GM06990 (cell line): ENCODE data around the gene AP1AR.

Experiments used
- DNase-seq: peaks from one replicate; pipeline ENCODE4 v3.0.0-alpha.2; 2011; ENCODE audit not compliant: insufficient read length; ENCODE audit errors: extremely low read depth
- H3K27me3 ChIP-seq: replicated peaks from 2 replicates; pipeline ENCODE4 v1.6.0; 2011; ENCODE audit warnings: low read length; ENCODE audit not compliant: control insufficient read depth, insufficient read depth
- H3K36me3 ChIP-seq: 2 replicates; pipeline ENCODE4 v1.5.1; 2011; ENCODE audit warnings: low read length; ENCODE audit not compliant: control insufficient read depth, insufficient read depth
- H3K4me3 ChIP-seq: replicated peaks from 2 replicates; pipeline ENCODE4 v1.5.1; 2011; ENCODE audit warnings: low read depth, mild to moderate bottlenecking, control low read depth, low read length
- CTCF ChIP-seq: IDR thresholded peaks from 2 replicates; pipeline ENCODE4 v1.5.1; 2011; ENCODE audit warnings: low read length, control low read depth, mild to moderate bottlenecking, inconsistent platforms; ENCODE audit not compliant: insufficient read depth, poor library complexity, severe bottlenecking

Gene AP1AR, protein sequence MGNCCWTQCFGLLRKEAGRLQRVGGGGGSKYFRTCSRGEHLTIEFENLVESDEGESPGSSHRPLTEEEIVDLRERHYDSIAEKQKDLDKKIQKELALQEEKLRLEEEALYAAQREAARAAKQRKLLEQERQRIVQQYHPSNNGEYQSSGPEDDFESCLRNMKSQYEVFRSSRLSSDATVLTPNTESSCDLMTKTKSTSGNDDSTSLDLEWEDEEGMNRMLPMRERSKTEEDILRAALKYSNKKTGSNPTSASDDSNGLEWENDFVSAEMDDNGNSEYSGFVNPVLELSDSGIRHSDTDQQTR

GRCh38 chr4:112231779-112232713, at the start of gene AP1AR:
Gene AP1AR, plus strand, starts transcription at chr4:112231787. Its CDS starts 305 bp downstream, at chr4:112232092.
- no peaks in the 10 kb centered on the region for H3K36me3 ChIP-seq
- TF ChIP-seq CTCF: peak; percentile 56
- H3K27me3 ChIP-seq: no peaks in the 10 kb centered on the region
- peak; percentile 93 for DNase-seq
- peak within 1 kb of the TSS; percentile 99 for H3K4me3 ChIP-seq

DNA sequence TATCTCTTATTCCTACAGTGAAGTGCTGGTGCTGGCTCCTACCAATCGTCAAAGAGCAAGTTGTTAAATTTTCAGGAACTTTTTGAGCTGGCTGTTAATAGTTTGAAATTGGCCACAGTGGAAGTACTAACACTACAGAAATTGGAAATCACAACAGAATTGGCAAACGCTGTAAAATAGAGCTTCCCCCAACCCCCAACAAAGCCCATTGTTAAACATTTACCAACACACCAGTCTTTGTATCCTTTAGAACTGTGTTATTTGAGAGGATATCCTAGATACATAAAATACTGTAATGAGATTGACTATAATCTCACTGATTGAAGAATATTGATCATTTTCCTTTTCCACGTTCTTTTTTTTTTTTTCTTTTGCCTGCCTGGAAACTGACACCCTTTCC, 49.0 kb upstream of the AP1AR start:
- no peak overlapping the region for H3K4me3 ChIP-seq
- no peak for TF ChIP-seq CTCF
- H3K36me3 ChIP-seq: no peaks in the 10 kb centered on the region
- DNase-seq: no peak
- no peaks in the 10 kb centered on the region for H3K27me3 ChIP-seq

GRCh38 chr4:112183252-112183651, 48.3 kb upstream of the AP1AR start:
- no peaks in the 10 kb centered on the region for H3K36me3 ChIP-seq
- H3K27me3 ChIP-seq: no peaks in the 10 kb centered on the region
- no peak for DNase-seq
- TF ChIP-seq CTCF: no peak
- no peak overlapping the region for H3K4me3 ChIP-seq

GRCh38 chr4:112184438-112184837, 47.1 kb upstream of the AP1AR start:
- Histone ChIP-seq H3K36me3 (no peaks in the 10 kb centered on the region), H3K27me3 (no peaks in the 10 kb centered on the region), H3K4me3 (no peak overlapping the region)
- TF ChIP-seq CTCF: no peak
- no peak for DNase-seq

GRCh38 chr4:112185334-112185733, 46.3 kb upstream of the AP1AR start:
- no peak for DNase-seq
- H3K36me3 ChIP-seq: no peaks in the 10 kb centered on the region
- no peaks in the 10 kb centered on the region for H3K27me3 ChIP-seq
- no peak for TF ChIP-seq CTCF
- H3K4me3 ChIP-seq: no peak overlapping the region
